WTC11 (cell line): Measurements from ENCODE around the gene PARVB. TPM values are rescaled to one million over a fixed set of nuclear protein-coding genes. Genes with fewer than 3 reads are reported as not detected.

Experiments used
- ATAC-seq: fragments of 200-7000 bp; cut with Tn5 transposase; 2 replicates; pipeline ENCODE4 v1.10.0; 2021; ENCODE audit warnings: mild to moderate bottlenecking, moderate library complexity
- CTCF ChIA-PET: fragments of 300-600 bp; sonication (Branson Sonifier 250); formaldehyde crosslinking; loops from one replicate; lab custom pipeline; 2021; ENCODE audit warnings: antibody characterized with exemption; lab: Charles Lee
- POLR2A ChIA-PET: fragments of 350-600 bp; sonication (Branson Sonifier 250); formaldehyde crosslinking; loops from one replicate; lab custom pipeline; 2021; ENCODE audit warnings: antibody characterized with exemption; lab: Charles Lee
- DNase-seq: peaks from one replicate; pipeline ENCODE4 v3.0.0; 2021; ENCODE audit warnings: low spot score
- H3K27ac Mint-ChIP-seq: 2 replicates; pipeline ENCODE4 v1.8.0; 2021; ENCODE audit warnings: mixed read lengths
- H3K27me3 Mint-ChIP-seq: 2 replicates; pipeline ENCODE4 v1.8.0; 2021; ENCODE audit warnings: low read depth, mild to moderate bottlenecking, moderate library complexity, mixed read lengths
- H3K36me3 Mint-ChIP-seq: 2 replicates; pipeline ENCODE4 v1.8.0; 2021; ENCODE audit warnings: mixed read lengths
- H3K4me1 Mint-ChIP-seq: 2 replicates; pipeline ENCODE4 v1.8.0; 2022; ENCODE audit warnings: mixed read lengths
- H3K4me3 Mint-ChIP-seq: 2 replicates; pipeline ENCODE4 v1.8.0; 2021; ENCODE audit warnings: mild to moderate bottlenecking, moderate library complexity, mixed read lengths
- H3K9me3 Mint-ChIP-seq: 2 replicates; pipeline ENCODE4 v1.8.0; 2021; ENCODE audit warnings: mixed read lengths
- ELF4 ChIP-seq: sonication (generic); formaldehyde crosslinking; IDR thresholded peaks from 2 replicates; pipeline ENCODE4 v1.8.1; 2022; ENCODE audit warnings: low read depth, mild to moderate bottlenecking, moderate library complexity, missing genetic modification reagents
- MXD4 ChIP-seq: fragments of 250-450 bp; sonication (Bioruptor Pico); IDR thresholded peaks from 2 replicates; pipeline ENCODE4 v1.8.0; 2021; ENCODE audit warnings: mild to moderate bottlenecking, moderate library complexity, borderline replicate concordance
- RORB ChIP-seq: fragments of 250-450 bp; sonication (Bioruptor Pico); IDR thresholded peaks from 2 replicates; pipeline ENCODE4 v1.9.0; 2021; ENCODE audit warnings: mild to moderate bottlenecking
- SP1 ChIP-seq: sonication (generic); formaldehyde crosslinking; conservative IDR thresholded peaks from 2 replicates; pipeline ENCODE4 v1.8.1; 2022; ENCODE audit warnings: missing genetic modification reagents
- TEAD4 ChIP-seq: sonication (generic); formaldehyde crosslinking; IDR thresholded peaks from 2 replicates; pipeline ENCODE4 v1.8.0; 2022; ENCODE audit warnings: mild to moderate bottlenecking, missing genetic modification reagents
- ZNF138 ChIP-seq: sonication (generic); formaldehyde crosslinking; conservative IDR thresholded peaks from 2 replicates; pipeline ENCODE4 v1.8.1; 2022; ENCODE audit warnings: mild to moderate bottlenecking, moderate library complexity, missing genetic modification reagents
- ZNF219 ChIP-seq: sonication (generic); formaldehyde crosslinking; IDR thresholded peaks from 2 replicates; pipeline ENCODE4 v1.8.0; 2023; ENCODE audit warnings: missing genetic modification reagents, mild to moderate bottlenecking, borderline replicate concordance
- ZNF317 ChIP-seq: sonication (generic); formaldehyde crosslinking; IDR thresholded peaks from 2 replicates; pipeline ENCODE4 v1.8.1; 2023; ENCODE audit warnings: low read depth, mild to moderate bottlenecking, moderate library complexity, missing genetic modification reagents, borderline replicate concordance
- ZNF416 ChIP-seq: fragments of 250-450 bp; sonication (Bioruptor Pico); IDR thresholded peaks from 2 replicates; pipeline ENCODE4 v1.9.0; 2021; ENCODE audit warnings: mild to moderate bottlenecking, inconsistent platforms
- ZNF423 ChIP-seq: fragments of 250-450 bp; sonication (Bioruptor Pico); IDR thresholded peaks from 2 replicates; pipeline ENCODE4 v2.1.2; 2022; ENCODE audit warnings: mild to moderate bottlenecking, moderate library complexity
- ZNF671 ChIP-seq: fragments of 250-450 bp; sonication (Bioruptor Pico); IDR thresholded peaks from 2 replicates; pipeline ENCODE4 v1.8.0; 2021; ENCODE audit warnings: mild to moderate bottlenecking
- total RNA-seq: library from RNA; stranded (reverse); gene quantifications from 3 replicates; pipeline ENCODE4 v1.2.3, GENCODE V29; 2021
- TF ChIP-seq, protein P1 (sequence below): sonication (generic); formaldehyde crosslinking; IDR thresholded peaks from 2 replicates; pipeline ENCODE4 v1.8.0; 2023; ENCODE audit warnings: missing genetic modification reagents, mild to moderate bottlenecking, borderline replicate concordance
- TF ChIP-seq, protein P2 (sequence below): sonication (generic); formaldehyde crosslinking; IDR thresholded peaks from 2 replicates; pipeline ENCODE4 v1.8.0; 2022; ENCODE audit warnings: mild to moderate bottlenecking, missing genetic modification reagents
- TF ChIP-seq, protein P3 (sequence below): sonication (generic); formaldehyde crosslinking; IDR thresholded peaks from 2 replicates; pipeline ENCODE4 v1.8.1; 2023; ENCODE audit warnings: mild to moderate bottlenecking, moderate library complexity, missing genetic modification reagents
- TF ChIP-seq, protein P4 (sequence below): fragments of 250-450 bp; sonication (Bioruptor Pico); conservative IDR thresholded peaks from 2 replicates; pipeline ENCODE4 v1.9.0; 2021; ENCODE audit warnings: mild to moderate bottlenecking
- TF ChIP-seq, protein P5 (sequence below): sonication (generic); formaldehyde crosslinking; IDR thresholded peaks from 2 replicates; pipeline ENCODE4 v1.8.1; 2023; ENCODE audit warnings: mild to moderate bottlenecking, missing genetic modification reagents, moderate library complexity
- TF ChIP-seq, protein P6 (sequence below): sonication (generic); formaldehyde crosslinking; IDR thresholded peaks from 2 replicates; pipeline ENCODE4 v1.8.0; 2022; ENCODE audit warnings: mild to moderate bottlenecking, missing genetic modification reagents

The PARVB gene
- total RNA-seq, 1 experiment from 2014 or later, result 3.3 TPM

DNA sequence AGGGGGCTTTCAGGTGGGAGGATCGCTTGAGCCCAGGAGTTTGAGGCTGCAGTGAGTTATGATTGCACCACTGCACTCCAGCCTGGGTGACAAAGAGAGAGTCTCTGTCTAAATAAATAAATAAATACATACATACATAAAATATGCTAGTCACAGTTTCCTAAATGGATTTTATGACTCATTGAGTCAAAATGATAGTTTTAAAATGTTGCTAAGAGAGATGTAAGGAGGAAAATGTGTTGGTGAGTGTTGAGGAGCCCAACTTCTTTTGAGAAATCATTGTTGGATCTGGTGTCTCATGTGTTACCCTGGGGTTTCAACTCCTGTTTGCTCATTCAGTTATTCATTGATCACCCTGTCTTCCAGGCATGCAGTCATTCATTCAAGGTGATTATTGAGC, 21.0 kb downstream of the PARVB start:
- H3K4me1 Mint-ChIP-seq, result no peaks in the 10 kb centered on the region
- no peak overlapping the region for H3K4me3 Mint-ChIP-seq
- ChIA-PET POLR2A (no interaction called here), CTCF (no interaction called here)
- no peak for ATAC-seq
- H3K36me3 Mint-ChIP-seq, result peaks cover 2% of the 10 kb centered on the region; the same call in 1 of the 2 replicates
- peaks cover 2% of the 10 kb centered on the region; the same call in 1 of the 2 replicates for H3K27me3 Mint-ChIP-seq
- no peak for DNase-seq
- TF ChIP-seq, protein P1, sequence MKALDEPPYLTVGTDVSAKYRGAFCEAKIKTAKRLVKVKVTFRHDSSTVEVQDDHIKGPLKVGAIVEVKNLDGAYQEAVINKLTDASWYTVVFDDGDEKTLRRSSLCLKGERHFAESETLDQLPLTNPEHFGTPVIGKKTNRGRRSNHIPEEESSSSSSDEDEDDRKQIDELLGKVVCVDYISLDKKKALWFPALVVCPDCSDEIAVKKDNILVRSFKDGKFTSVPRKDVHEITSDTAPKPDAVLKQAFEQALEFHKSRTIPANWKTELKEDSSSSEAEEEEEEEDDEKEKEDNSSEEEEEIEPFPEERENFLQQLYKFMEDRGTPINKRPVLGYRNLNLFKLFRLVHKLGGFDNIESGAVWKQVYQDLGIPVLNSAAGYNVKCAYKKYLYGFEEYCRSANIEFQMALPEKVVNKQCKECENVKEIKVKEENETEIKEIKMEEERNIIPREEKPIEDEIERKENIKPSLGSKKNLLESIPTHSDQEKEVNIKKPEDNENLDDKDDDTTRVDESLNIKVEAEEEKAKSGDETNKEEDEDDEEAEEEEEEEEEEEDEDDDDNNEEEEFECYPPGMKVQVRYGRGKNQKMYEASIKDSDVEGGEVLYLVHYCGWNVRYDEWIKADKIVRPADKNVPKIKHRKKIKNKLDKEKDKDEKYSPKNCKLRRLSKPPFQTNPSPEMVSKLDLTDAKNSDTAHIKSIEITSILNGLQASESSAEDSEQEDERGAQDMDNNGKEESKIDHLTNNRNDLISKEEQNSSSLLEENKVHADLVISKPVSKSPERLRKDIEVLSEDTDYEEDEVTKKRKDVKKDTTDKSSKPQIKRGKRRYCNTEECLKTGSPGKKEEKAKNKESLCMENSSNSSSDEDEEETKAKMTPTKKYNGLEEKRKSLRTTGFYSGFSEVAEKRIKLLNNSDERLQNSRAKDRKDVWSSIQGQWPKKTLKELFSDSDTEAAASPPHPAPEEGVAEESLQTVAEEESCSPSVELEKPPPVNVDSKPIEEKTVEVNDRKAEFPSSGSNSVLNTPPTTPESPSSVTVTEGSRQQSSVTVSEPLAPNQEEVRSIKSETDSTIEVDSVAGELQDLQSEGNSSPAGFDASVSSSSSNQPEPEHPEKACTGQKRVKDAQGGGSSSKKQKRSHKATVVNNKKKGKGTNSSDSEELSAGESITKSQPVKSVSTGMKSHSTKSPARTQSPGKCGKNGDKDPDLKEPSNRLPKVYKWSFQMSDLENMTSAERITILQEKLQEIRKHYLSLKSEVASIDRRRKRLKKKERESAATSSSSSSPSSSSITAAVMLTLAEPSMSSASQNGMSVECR, result no peak
- TF ChIP-seq SP1 (CRISPR knock-in tag), result no peak
- TF ChIP-seq ZNF138, result no peak
- TF ChIP-seq ZNF423 (CRISPR knock-in tag), result no peak
- no peak for TF ChIP-seq ELF4 (CRISPR knock-in tag)
- no peak for TF ChIP-seq ZNF416
- TF ChIP-seq, protein P2, sequence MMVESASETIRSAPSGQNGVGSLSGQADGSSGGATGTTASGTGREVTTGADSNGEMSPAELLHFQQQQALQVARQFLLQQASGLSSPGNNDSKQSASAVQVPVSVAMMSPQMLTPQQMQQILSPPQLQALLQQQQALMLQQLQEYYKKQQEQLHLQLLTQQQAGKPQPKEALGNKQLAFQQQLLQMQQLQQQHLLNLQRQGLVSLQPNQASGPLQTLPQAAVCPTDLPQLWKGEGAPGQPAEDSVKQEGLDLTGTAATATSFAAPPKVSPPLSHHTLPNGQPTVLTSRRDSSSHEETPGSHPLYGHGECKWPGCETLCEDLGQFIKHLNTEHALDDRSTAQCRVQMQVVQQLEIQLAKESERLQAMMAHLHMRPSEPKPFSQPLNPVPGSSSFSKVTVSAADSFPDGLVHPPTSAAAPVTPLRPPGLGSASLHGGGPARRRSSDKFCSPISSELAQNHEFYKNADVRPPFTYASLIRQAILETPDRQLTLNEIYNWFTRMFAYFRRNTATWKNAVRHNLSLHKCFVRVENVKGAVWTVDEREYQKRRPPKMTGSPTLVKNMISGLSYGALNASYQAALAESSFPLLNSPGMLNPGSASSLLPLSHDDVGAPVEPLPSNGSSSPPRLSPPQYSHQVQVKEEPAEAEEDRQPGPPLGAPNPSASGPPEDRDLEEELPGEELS (CRISPR knock-in tag), result no peak
- TF ChIP-seq, protein P3, sequence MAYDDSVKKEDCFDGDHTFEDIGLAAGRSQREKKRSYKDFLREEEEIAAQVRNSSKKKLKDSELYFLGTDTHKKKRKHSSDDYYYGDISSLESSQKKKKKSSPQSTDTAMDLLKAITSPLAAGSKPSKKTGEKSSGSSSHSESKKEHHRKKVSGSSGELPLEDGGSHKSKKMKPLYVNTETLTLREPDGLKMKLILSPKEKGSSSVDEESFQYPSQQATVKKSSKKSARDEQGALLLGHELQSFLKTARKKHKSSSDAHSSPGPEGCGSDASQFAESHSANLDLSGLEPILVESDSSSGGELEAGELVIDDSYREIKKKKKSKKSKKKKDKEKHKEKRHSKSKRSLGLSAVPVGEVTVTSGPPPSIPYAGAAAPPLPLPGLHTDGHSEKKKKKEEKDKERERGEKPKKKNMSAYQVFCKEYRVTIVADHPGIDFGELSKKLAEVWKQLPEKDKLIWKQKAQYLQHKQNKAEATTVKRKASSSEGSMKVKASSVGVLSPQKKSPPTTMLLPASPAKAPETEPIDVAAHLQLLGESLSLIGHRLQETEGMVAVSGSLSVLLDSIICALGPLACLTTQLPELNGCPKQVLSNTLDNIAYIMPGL, result no peak
- no peak for TF ChIP-seq ZNF317 (CRISPR knock-in tag)
- TF ChIP-seq TEAD4 (CRISPR knock-in tag), result no peak
- TF ChIP-seq, protein P4, sequence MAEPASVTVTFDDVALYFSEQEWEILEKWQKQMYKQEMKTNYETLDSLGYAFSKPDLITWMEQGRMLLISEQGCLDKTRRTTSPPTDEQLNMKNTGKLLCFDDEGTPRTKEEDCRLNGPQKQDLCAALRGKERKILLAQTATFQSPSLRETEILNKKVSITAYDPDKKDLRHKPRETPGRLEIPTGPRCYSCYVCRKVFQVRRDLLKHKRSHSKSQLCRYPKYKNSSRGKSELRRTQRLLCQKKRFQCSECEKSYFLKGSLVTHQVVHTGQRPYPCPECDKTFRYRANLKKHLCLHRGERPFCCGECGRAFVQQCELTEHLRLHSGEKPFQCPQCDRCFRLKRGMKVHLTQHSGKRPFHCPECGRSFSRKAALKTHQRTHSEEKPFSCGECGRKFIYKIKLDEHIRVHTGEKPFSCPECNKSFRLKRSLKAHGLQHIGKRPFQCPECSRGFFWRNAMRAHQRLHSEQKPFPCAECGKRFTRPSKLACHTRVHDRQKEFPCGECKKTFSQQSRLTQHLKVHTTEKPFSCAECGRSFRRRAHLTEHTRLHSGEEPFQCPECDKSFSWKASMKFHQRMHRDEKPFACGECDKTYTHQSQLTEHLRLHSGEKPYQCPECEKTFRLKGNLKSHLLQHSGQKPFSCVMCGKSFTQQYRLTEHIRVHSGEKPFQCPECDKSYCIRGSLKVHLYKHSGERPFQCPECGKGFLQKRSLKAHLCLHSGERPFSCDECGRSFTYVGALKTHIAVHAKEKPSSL (CRISPR knock-in tag), result no peak
- no peak for TF ChIP-seq ZNF671
- TF ChIP-seq ZNF219 (CRISPR knock-in tag), result no peak
- TF ChIP-seq, protein P5, sequence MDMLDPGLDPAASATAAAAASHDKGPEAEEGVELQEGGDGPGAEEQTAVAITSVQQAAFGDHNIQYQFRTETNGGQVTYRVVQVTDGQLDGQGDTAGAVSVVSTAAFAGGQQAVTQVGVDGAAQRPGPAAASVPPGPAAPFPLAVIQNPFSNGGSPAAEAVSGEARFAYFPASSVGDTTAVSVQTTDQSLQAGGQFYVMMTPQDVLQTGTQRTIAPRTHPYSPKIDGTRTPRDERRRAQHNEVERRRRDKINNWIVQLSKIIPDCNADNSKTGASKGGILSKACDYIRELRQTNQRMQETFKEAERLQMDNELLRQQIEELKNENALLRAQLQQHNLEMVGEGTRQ (CRISPR knock-in tag), result no peak
- TF ChIP-seq, protein P6, sequence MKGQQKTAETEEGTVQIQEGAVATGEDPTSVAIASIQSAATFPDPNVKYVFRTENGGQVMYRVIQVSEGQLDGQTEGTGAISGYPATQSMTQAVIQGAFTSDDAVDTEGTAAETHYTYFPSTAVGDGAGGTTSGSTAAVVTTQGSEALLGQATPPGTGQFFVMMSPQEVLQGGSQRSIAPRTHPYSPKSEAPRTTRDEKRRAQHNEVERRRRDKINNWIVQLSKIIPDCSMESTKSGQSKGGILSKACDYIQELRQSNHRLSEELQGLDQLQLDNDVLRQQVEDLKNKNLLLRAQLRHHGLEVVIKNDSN (CRISPR knock-in tag), result no peak
- TF ChIP-seq MXD4, result no peak
- TF ChIP-seq RORB (CRISPR knock-in tag), result no peak
- peaks cover 3% of the 10 kb centered on the region for H3K9me3 Mint-ChIP-seq
- H3K27ac Mint-ChIP-seq, result no peak overlapping the region
